ENCODE results near the gene TP53TG3.
"Not testable (repeated sequence)": the region's sequence is repeated elsewhere in the genome, so short reads cannot be mapped to it uniquely, and the experiment has no call there.

GRCh38 chr16:32647562-32647961, 28.4 kb downstream of the TP53TG3 start:
- TF ChIP-seq IKZF5 (CRISPR knock-in tag; IDR thresholded peaks at IDR 0.05); HDAC6 (IDR thresholded peaks at IDR 0.05; ENCODE audit: low read depth, low read length); IKZF1 (IDR thresholded peaks at IDR 0.05); HNRNPK (IDR thresholded peaks at IDR 0.05; ENCODE audit: low read depth, low read length, poor library complexity, severe bottlenecking); MXI1 (IDR thresholded peaks at IDR 0.05; ENCODE audit: borderline replicate concordance, low read depth, low read length); CTCF (CRISPR knock-in tag; IDR thresholded peaks at IDR 0.05); PBX3 (CRISPR knock-in tag; IDR thresholded peaks at IDR 0.05; ENCODE audit: borderline replicate concordance): not testable (repeated sequence)
